PC-9 (cell line): ENCODE measurements around the gene FAM107A. TPM values are rescaled to one million over a fixed set of nuclear protein-coding genes. Genes with fewer than 3 reads are reported as not detected.

Source experiments
- BruUV-seq: library from RNA; stranded (reverse); fragments of 400-500 nt; replicated peaks from 2 replicates; lab custom pipeline; 2021; lab: Mats Ljungman, UMichigan
- CTCF ChIA-PET: fragments of 300-600 bp; sonication (Branson Sonifier 250); formaldehyde crosslinking; loops from one replicate; lab custom pipeline; 2022; ENCODE audit warnings: antibody characterized with exemption; lab: Charles Lee
- POLR2A ChIA-PET: fragments of 300-600 bp; sonication (Branson Sonifier 250); formaldehyde crosslinking; loops from one replicate; lab custom pipeline; 2022; ENCODE audit warnings: antibody characterized with exemption; ENCODE audit not compliant: unreplicated experiment; lab: Charles Lee
- DNase-seq, 2 experiments: peaks; one replicate each; pipeline versions ENCODE4 v3.0.0 to v3.0.0-alpha.2; 2015 to 2022; ENCODE audit warnings: mixed read lengths in 1 of 2
- H2AFZ ChIP-seq: fragments of 200-600 bp; sonication (generic); 2 replicates; pipeline ENCODE4 v1.8.1; 2017; ENCODE audit warnings: antibody characterized with exemption
- H3F3A ChIP-seq: fragments of 200-600 bp; sonication (generic); 2 replicates; pipeline ENCODE4 v1.8.1; 2017; ENCODE audit warnings: antibody characterized with exemption, mild to moderate bottlenecking, low read depth; ENCODE audit not compliant: insufficient read depth
- H3K27ac ChIP-seq: fragments of 200-600 bp; sonication (generic); 2 replicates; pipeline ENCODE4 v1.6.1; 2016; ENCODE audit warnings: mixed run types
- H3K27me3 ChIP-seq: fragments of 200-600 bp; sonication (generic); 2 replicates; pipeline ENCODE4 v1.6.1; 2016; ENCODE audit warnings: low read depth, mixed run types; ENCODE audit not compliant: insufficient read depth
- H3K36me3 ChIP-seq: fragments of 200-600 bp; sonication (generic); 2 replicates; pipeline ENCODE4 v1.6.1; 2016; ENCODE audit warnings: low read depth, mixed run types
- H3K4me1 ChIP-seq: fragments of 200-600 bp; sonication (generic); replicated peaks from 2 replicates; pipeline ENCODE4 v1.6.1; 2016; ENCODE audit warnings: mixed run types; ENCODE audit not compliant: insufficient read depth
- H3K4me2 ChIP-seq: fragments of 200-600 bp; sonication (generic); 2 replicates; pipeline ENCODE4 v1.6.1; 2017; ENCODE audit warnings: mixed run types
- H3K4me3 ChIP-seq: fragments of 200-600 bp; sonication (generic); 2 replicates; pipeline ENCODE4 v1.6.1; 2016; ENCODE audit warnings: mixed run types
- H3K79me2 ChIP-seq: fragments of 200-600 bp; sonication (generic); 2 replicates; pipeline ENCODE4 v1.6.1; 2017; ENCODE audit warnings: low read depth, mixed run types
- H3K9me2 ChIP-seq: fragments of 200-600 bp; sonication (generic); 2 replicates; pipeline ENCODE4 v1.8.1; 2017; ENCODE audit warnings: mild to moderate bottlenecking; ENCODE audit not compliant: insufficient read depth
- H3K9me3 ChIP-seq: fragments of 200-600 bp; sonication (generic); 2 replicates; pipeline ENCODE4 v1.8.1; 2016; ENCODE audit warnings: low read depth; ENCODE audit not compliant: insufficient read depth
- H4K20me1 ChIP-seq: fragments of 200-600 bp; sonication (generic); 2 replicates; pipeline ENCODE4 v1.8.1; 2017; ENCODE audit not compliant: insufficient read depth
- CTCF ChIP-seq: fragments of 200-600 bp; sonication (generic); conservative IDR thresholded peaks from 2 replicates; pipeline ENCODE4 v1.6.1; 2017; ENCODE audit warnings: mixed run types, antibody characterized with exemption, mild to moderate bottlenecking, moderate library complexity
- intact Hi-C: fragments of 100-400 bp; cut with micrococcal nuclease; formaldehyde crosslinking; loops from one replicate; pipeline ENCODE4 v1.10.0; 2022; ENCODE audit not compliant: unreplicated experiment
- total RNA-seq: library from RNA; stranded (reverse); gene quantifications from 2 replicates; pipeline ENCODE4 v1.2.3, GENCODE V29; 2021

Gene FAM107A
- total RNA-seq, 1 experiment from 2014 or later, result not detected

GRCh38 chr3:58514405-58514804, 62.8 kb downstream of the FAM107A start:
- H3K27me3 ChIP-seq, result no peaks in the 10 kb centered on the region
- no peak for DNase-seq
- no peaks in the 10 kb centered on the region for H3F3A ChIP-seq
- H3K9me2 ChIP-seq, result no peaks in the 10 kb centered on the region
- ChIA-PET POLR2A (no interaction called here), CTCF (interaction anchor here (0.9 kb wide), 1 partner anchor 193 kb away, joined by 3 read pairs; no protein-coding TSS in a partner anchor)
- H3K4me3 ChIP-seq, result no peak overlapping the region
- H4K20me1 ChIP-seq, result no peaks in the 10 kb centered on the region
- H3K9me3 ChIP-seq, result no peaks in the 10 kb centered on the region
- no peak for TF ChIP-seq CTCF
- intact Hi-C loops, result no loop called here
- H3K79me2 ChIP-seq, result no peaks in the 10 kb centered on the region
- H3K36me3 ChIP-seq, result no peaks in the 10 kb centered on the region
- no peak overlapping the region for H2AFZ ChIP-seq
- no TSS peak for BruUV-seq
- no peak overlapping the region for H3K27ac ChIP-seq
- H3K4me1 ChIP-seq, result no peaks in the 10 kb centered on the region; the same call in 1 of the 2 replicates
- H3K4me2 ChIP-seq, result no peak overlapping the region

Other genes starting within 250 kb of the FAM107A start
- gene PXK, start 244.5 kb downstream of the FAM107A start, total RNA-seq, result 3.3 and 4.4 TPM in 2 replicates
- gene PDHB, start 143.6 kb downstream of the FAM107A start, total RNA-seq, result 69.8 and 70.7 TPM in 2 replicates
- gene KCTD6, start 85.3 kb downstream of the FAM107A start, total RNA-seq, result 7.8 and 10.3 TPM in 2 replicates
- 2.8 and 3.5 TPM in 2 replicates for gene ACOX2, start 40.2 kb downstream of the FAM107A start, total RNA-seq
- gene FAM3D, start 89.4 kb upstream of the FAM107A start, total RNA-seq, result not detected in 2 replicates